Fibroblast of lung (primary cell): ENCODE measurements around the gene TNP2. TPM values are rescaled to one million over a fixed set of nuclear protein-coding genes. Genes with fewer than 3 reads are reported as not detected.

Source experiments
- DNase-seq, 2 donors: peaks; one replicate each; pipeline versions ENCODE4 v3.0.0 to v3.0.0-alpha.2; 2010; ENCODE audit warnings: low read depth in 2 of 2
- H2AFZ ChIP-seq: 2 replicates; pipeline ENCODE4 v1.5.1; 2012; ENCODE audit warnings: low read length, control low read depth, inconsistent platforms
- H3K27ac ChIP-seq: 2 replicates; pipeline ENCODE4 v1.5.1; 2011; ENCODE audit warnings: low read length, control low read depth; ENCODE audit not compliant: insufficient read depth
- H3K27me3 ChIP-seq: 2 replicates; pipeline ENCODE4 v1.5.1; 2011; ENCODE audit warnings: mild to moderate bottlenecking, low read length; ENCODE audit not compliant: control insufficient read depth, insufficient read depth
- H3K36me3 ChIP-seq: 2 replicates; pipeline ENCODE4 v1.5.1; 2011; ENCODE audit warnings: low read length; ENCODE audit not compliant: control insufficient read depth, insufficient read depth
- H3K4me1 ChIP-seq: 2 replicates; pipeline ENCODE4 v1.5.1; 2011; ENCODE audit warnings: low read length; ENCODE audit not compliant: control insufficient read depth, insufficient read depth; ENCODE audit errors: extremely low read depth
- H3K4me2 ChIP-seq: 2 replicates; pipeline ENCODE4 v1.5.1; 2011; ENCODE audit warnings: low read length, control low read depth; ENCODE audit not compliant: insufficient read depth; ENCODE audit errors: extremely low read depth
- H3K4me3 ChIP-seq, 4 experiments: fragments of 200-600 bp in 1 of 4; sonication (generic) in 1 of 4; replicated peaks in 1 of 4; 2 replicates each; pipeline ENCODE4 v1.5.1; 2011 to 2016; ENCODE audit warnings: low read length in 4 of 4, low read depth in 3 of 4, mild to moderate bottlenecking in 3 of 4, control low read depth in 2 of 4, inconsistent platforms in 1 of 4, mixed read lengths in 1 of 4; ENCODE audit not compliant: insufficient read depth in 1 of 4; ENCODE audit errors: control extremely low read depth in 1 of 4
- H3K79me2 ChIP-seq: 2 replicates; pipeline ENCODE4 v1.5.1; 2012; ENCODE audit warnings: mild to moderate bottlenecking, low read length, inconsistent platforms; ENCODE audit not compliant: control insufficient read depth, insufficient read depth
- H3K9ac ChIP-seq: 2 replicates; pipeline ENCODE4 v1.5.1; 2011; ENCODE audit warnings: mild to moderate bottlenecking, low read length, control low read depth; ENCODE audit not compliant: insufficient read depth
- H3K9me3 ChIP-seq: 2 replicates; pipeline ENCODE4 v1.5.1; 2012; ENCODE audit warnings: low read depth, low read length; ENCODE audit not compliant: control insufficient read depth, insufficient read depth
- H4K20me1 ChIP-seq: 2 replicates; pipeline ENCODE4 v1.5.1; 2011; ENCODE audit warnings: low read length; ENCODE audit not compliant: control insufficient read depth, insufficient read depth; ENCODE audit errors: extremely low read depth
- CTCF ChIP-seq, 2 donors: IDR thresholded peaks in 1 of 2; conservative IDR thresholded peaks in 1 of 2; 1 replicate in 1 of 2; 2 replicates in 1 of 2; pipeline ENCODE4 v1.5.1; 2011 to 2012; ENCODE audit warnings: low read length in 2 of 2, control low read depth in 1 of 2, inconsistent platforms in 1 of 2, low read depth in 1 of 2, mild to moderate bottlenecking in 1 of 2
- EZH2 ChIP-seq: IDR thresholded peaks from 2 replicates; pipeline ENCODE4 v1.5.1; 2012; ENCODE audit warnings: low read length, control low read depth, mild to moderate bottlenecking; ENCODE audit errors: missing control alignments
- polyA plus RNA-seq, 2 donors: library from polyadenylated mRNA; depleted of rRNA in 1 of 2; stranded (reverse) in 1 of 2; unstranded in 1 of 2; fragments of >200 nt; gene quantifications; 2 replicates each; pipeline ENCODE4 v1.2.1, GENCODE V29; 2011 to 2012; ENCODE audit warnings: missing spikeins in 1 of 2
- total RNA-seq: library from RNA; depleted of rRNA; stranded (reverse); fragments of >200 nt; gene quantifications from 2 replicates; pipeline ENCODE4 v1.2.1, GENCODE V29; 2014

Gene TNP2
- total and polyA plus RNA-seq, 2 donors (not counting 1 experiment from before 2014, with no cell fraction given), result not detected

- H3K36me3 ChIP-seq, result no peaks in the 10 kb centered on the region
- H3K27me3 ChIP-seq, result peaks cover 19% of the 10 kb centered on the region
- no peak for DNase-seq
- H3K27ac ChIP-seq, result no peak overlapping the region
- H3K4me1 ChIP-seq, result no peaks in the 10 kb centered on the region
- H3K9ac ChIP-seq, result no peak overlapping the region
- no peak for TF ChIP-seq EZH2
- TF ChIP-seq CTCF (conservative IDR thresholded peaks at IDR 0.05 in 1 of 2, IDR thresholded peaks at IDR 0.05 in 1 of 2; ENCODE audit: low read depth in 1 of 2, low read length in 2 of 2), result no peak
- no peak overlapping the region for H3K4me3 ChIP-seq
- no peak overlapping the region for H3K4me2 ChIP-seq
- H2AFZ ChIP-seq, result no peak overlapping the region
- H4K20me1 ChIP-seq, result no peaks in the 10 kb centered on the region
- H3K79me2 ChIP-seq, result no peaks in the 10 kb centered on the region
- H3K9me3 ChIP-seq, result no peaks in the 10 kb centered on the region
These were observed 16.7 kb upstream of the TNP2 start for GRCh38 chr16:11285842-11286241.

- no peak overlapping the region for H3K4me3 ChIP-seq
- no peaks in the 10 kb centered on the region for H4K20me1 ChIP-seq
- no peaks in the 10 kb centered on the region for H3K36me3 ChIP-seq
- H3K9ac ChIP-seq, result no peak overlapping the region
- H3K4me2 ChIP-seq, result no peak overlapping the region
- no peak for TF ChIP-seq EZH2
- TF ChIP-seq CTCF (conservative IDR thresholded peaks at IDR 0.05 in 1 of 2, IDR thresholded peaks at IDR 0.05 in 1 of 2; ENCODE audit: low read depth in 1 of 2, low read length in 2 of 2), result peak in 1 of 2 donors; percentile 13
- no peak overlapping the region for H3K27ac ChIP-seq
- no peaks in the 10 kb centered on the region for H3K4me1 ChIP-seq
- H3K9me3 ChIP-seq, result no peaks in the 10 kb centered on the region
- H2AFZ ChIP-seq, result no peak overlapping the region
- no peaks in the 10 kb centered on the region for H3K79me2 ChIP-seq
- H3K27me3 ChIP-seq, result peaks cover 24% of the 10 kb centered on the region
- no peak for DNase-seq
These were observed 14.7 kb upstream of the TNP2 start for GRCh38 chr16:11283820-11284248.

- Histone ChIP-seq H3K27me3 (peaks cover 26% of the 10 kb centered on the region), H2AFZ (no peak within 1 kb of the TSS), H3K79me2 (no peaks in the 10 kb centered on the region), H3K9ac (no peak within 1 kb of the TSS), H3K36me3 (no peaks in the 10 kb centered on the region), H3K4me2 (no peak within 1 kb of the TSS), H3K27ac (no peak within 1 kb of the TSS), H3K4me1 (no peaks in the 10 kb centered on the region), H3K4me3 (no peak within 1 kb of the TSS), H3K9me3 (no peaks in the 10 kb centered on the region), H4K20me1 (no peaks in the 10 kb centered on the region)
- TF ChIP-seq EZH2 (no peak), CTCF (conservative IDR thresholded peaks at IDR 0.05 in 1 of 2, IDR thresholded peaks at IDR 0.05 in 1 of 2; ENCODE audit: low read depth in 1 of 2, low read length in 2 of 2) (no peak)
- no peak for DNase-seq
These were observed 11.7 kb upstream of the TNP2 start, which contains the start of gene PRM1 for GRCh38 chr16:11280616-11281522. PRM1 (minus strand) TSS chr16:11281330; CDS start chr16:11281238, 92 bp downstream.
